Skeletal muscle cell (primary cell): ENCODE data around the gene HLX.

ENCODE experiments used
- DNase-seq: peaks from one replicate; pipeline ENCODE4 v3.0.0-alpha.2; 2010; ENCODE audit warnings: low read depth
- H3K4me3 ChIP-seq: 2 replicates; pipeline ENCODE4 v1.5.1; 2011; ENCODE audit warnings: low read depth, mild to moderate bottlenecking, control low read depth, low read length, moderate library complexity

The HLX gene

GRCh38 chr1:220880726-220881506 lies 1.7 kb downstream of the HLX start:
- peak overlapping the region; percentile 84 for H3K4me3 ChIP-seq
- DNase-seq, result no peak

- DNase-seq, result peak; percentile 69
- peak overlapping the region; percentile 84 for H3K4me3 ChIP-seq
These were observed 3.0 kb downstream of the HLX start for GRCh38 chr1:220882061-220882891.

- H3K4me3 ChIP-seq, result no peak overlapping the region
- no peak for DNase-seq
These were observed 5.1 kb downstream of the HLX start for GRCh38 chr1:220884109-220884980.

GRCh38 chr1:220884981-220885918 lies 6.0 kb downstream of the HLX start:
- no peak overlapping the region for H3K4me3 ChIP-seq
- no peak for DNase-seq

GRCh38 chr1:220885971-220886370 lies 6.7 kb downstream of the HLX start:
- no peak overlapping the region for H3K4me3 ChIP-seq
- DNase-seq, result no peak

GRCh38 chr1:220886470-220887201 lies 7.4 kb downstream of the HLX start:
- DNase-seq, result no peak
- H3K4me3 ChIP-seq, result no peak overlapping the region

GRCh38 chr1:220887202-220887519 lies 7.9 kb downstream of the HLX start:
- no peak for DNase-seq
- no peak overlapping the region for H3K4me3 ChIP-seq

GRCh38 chr1:220887520-220888416 lies 8.5 kb downstream of the HLX start:
- peak overlapping the region; percentile 27 for H3K4me3 ChIP-seq
- no peak for DNase-seq

GRCh38 chr1:220888417-220888986 lies 9.3 kb downstream of the HLX start:
- DNase-seq, result no peak
- H3K4me3 ChIP-seq, result no peak overlapping the region

- H3K4me3 ChIP-seq, result no peak overlapping the region
- DNase-seq, result no peak
These were observed 10.1 kb downstream of the HLX start for GRCh38 chr1:220889333-220889732.

- no peak for DNase-seq
- H3K4me3 ChIP-seq, result no peak overlapping the region
These were observed 10.6 kb downstream of the HLX start for GRCh38 chr1:220889848-220890287.

GRCh38 chr1:220890602-220891001 lies 11.4 kb downstream of the HLX start:
- H3K4me3 ChIP-seq, result no peak overlapping the region
- no peak for DNase-seq

GRCh38 chr1:220891224-220892085 lies 12.2 kb downstream of the HLX start:
- no peak for DNase-seq
- H3K4me3 ChIP-seq, result no peak overlapping the region

GRCh38 chr1:220892086-220892376 lies 12.8 kb downstream of the HLX start:
- DNase-seq, result no peak
- no peak overlapping the region for H3K4me3 ChIP-seq

- no peak for DNase-seq
- H3K4me3 ChIP-seq, result no peak overlapping the region
These were observed 13.9 kb downstream of the HLX start for GRCh38 chr1:220892997-220893700.

- peak overlapping the region; percentile 23 for H3K4me3 ChIP-seq
These were observed 14.4 kb downstream of the HLX start for GRCh38 chr1:220893701-220894024.

More at GRCh38 chr1:220893701-220894024, 14.4 kb downstream of the HLX start:
- no peak for DNase-seq
